ENCODE results near the gene PSMD1.
A peak's percentile ranks its signal among the peaks of the same experiment; 100 is the strongest.

The PSMD1 gene

GRCh38 chr2:231057590-231057989 is 923 bp downstream of the PSMD1 start:
- TF ChIP-seq CTCF (conservative IDR thresholded peaks at IDR 0.05; ENCODE audit: low read depth, low read length), result no peak
- Histone ChIP-seq H3K79me2 (ENCODE audit: insufficient read depth, low read depth) (peaks cover 58% of the 10 kb centered on the region), H3K36me3 (ENCODE audit: insufficient read depth) (no peaks in the 10 kb centered on the region; the same call in 1 of the 2 replicates), H4K20me1 (ENCODE audit: insufficient read depth) (peaks cover 9% of the 10 kb centered on the region), H3K4me3 (IDR thresholded peaks at IDR 0.05; ENCODE audit: insufficient read depth, low read depth, low read length) (peak overlapping the region; percentile 72), H2AFZ (ENCODE audit: low read depth) (0 out of 2 replicates have a peak overlapping the region, but pooled peaks have one; percentile 50), H3K4me1 (ENCODE audit: low read depth, poor library complexity, severe bottlenecking) (peaks cover 42% of the 10 kb centered on the region), H3K4me2 (peak overlapping the region; percentile 81), H3K27ac (peak overlapping the region; percentile 78), H3K9ac (peak overlapping the region; percentile 96), H3K27me3 (ENCODE audit: insufficient read depth, low read depth) (no peaks in the 10 kb centered on the region)

GRCh38 chr2:231058761-231059550 is 2.3 kb downstream of the PSMD1 start:
- no peaks in the 10 kb centered on the region for H3K27me3 ChIP-seq (ENCODE audit: insufficient read depth, low read depth)
- no peak overlapping the region for H3K27ac ChIP-seq
- TF ChIP-seq CTCF (conservative IDR thresholded peaks at IDR 0.05; ENCODE audit: low read depth, low read length), result no peak
- no peak overlapping the region for H2AFZ ChIP-seq (ENCODE audit: low read depth)
- peak overlapping the region; percentile 81 for H3K4me2 ChIP-seq
- H3K36me3 ChIP-seq (ENCODE audit: insufficient read depth), result no peaks in the 10 kb centered on the region; the same call in 1 of the 2 replicates
- peaks cover 38% of the 10 kb centered on the region for H3K4me1 ChIP-seq (ENCODE audit: low read depth, poor library complexity, severe bottlenecking)
- H3K79me2 ChIP-seq (ENCODE audit: insufficient read depth, low read depth), result peaks cover 65% of the 10 kb centered on the region
- H4K20me1 ChIP-seq (ENCODE audit: insufficient read depth), result peaks cover 9% of the 10 kb centered on the region
- no peak overlapping the region for H3K9ac ChIP-seq
- no peak overlapping the region for H3K4me3 ChIP-seq (IDR thresholded peaks at IDR 0.05; ENCODE audit: insufficient read depth, low read depth, low read length)

- no peaks in the 10 kb centered on the region for H3K27me3 ChIP-seq (ENCODE audit: insufficient read depth, low read depth)
- peak overlapping the region; percentile 81; the same call in 1 of the 2 replicates for H3K4me2 ChIP-seq
- no peak overlapping the region for H2AFZ ChIP-seq (ENCODE audit: low read depth)
- no peak overlapping the region for H3K27ac ChIP-seq
- no peak for TF ChIP-seq CTCF (conservative IDR thresholded peaks at IDR 0.05; ENCODE audit: low read depth, low read length)
- H3K79me2 ChIP-seq (ENCODE audit: insufficient read depth, low read depth), result peaks cover 65% of the 10 kb centered on the region
- no peak overlapping the region for H3K4me3 ChIP-seq (IDR thresholded peaks at IDR 0.05; ENCODE audit: insufficient read depth, low read depth, low read length)
- peaks cover 9% of the 10 kb centered on the region for H4K20me1 ChIP-seq (ENCODE audit: insufficient read depth)
- H3K9ac ChIP-seq, result no peak overlapping the region
- peaks cover under 1% of the 10 kb centered on the region; the same call in 1 of the 2 replicates for H3K36me3 ChIP-seq (ENCODE audit: insufficient read depth)
- H3K4me1 ChIP-seq (ENCODE audit: low read depth, poor library complexity, severe bottlenecking), result peaks cover 38% of the 10 kb centered on the region
These were observed 3.1 kb downstream of the PSMD1 start for GRCh38 chr2:231059756-231060155.

GRCh38 chr2:231062776-231063175 is 6.1 kb downstream of the PSMD1 start:
- Histone ChIP-seq H4K20me1 (ENCODE audit: insufficient read depth) (peaks cover 14% of the 10 kb centered on the region), H3K36me3 (ENCODE audit: insufficient read depth) (peaks cover 16% of the 10 kb centered on the region; the same call in 1 of the 2 replicates), H3K4me1 (ENCODE audit: low read depth, poor library complexity, severe bottlenecking) (peaks cover 31% of the 10 kb centered on the region), H2AFZ (ENCODE audit: low read depth) (no peak overlapping the region), H3K4me2 (no peak overlapping the region), H3K79me2 (ENCODE audit: insufficient read depth, low read depth) (peaks cover 55% of the 10 kb centered on the region), H3K27me3 (ENCODE audit: insufficient read depth, low read depth) (no peaks in the 10 kb centered on the region), H3K27ac (no peak overlapping the region), H3K9ac (no peak overlapping the region), H3K4me3 (IDR thresholded peaks at IDR 0.05; ENCODE audit: insufficient read depth, low read depth, low read length) (no peak overlapping the region)
- no peak for TF ChIP-seq CTCF (conservative IDR thresholded peaks at IDR 0.05; ENCODE audit: low read depth, low read length)

All from KMS-11 (cell line).